Spleen (tissue), 11 donors: ENCODE measurements around the gene EZH1. TPM values are rescaled to one million over a fixed set of nuclear protein-coding genes. Genes with fewer than 3 reads are reported as not detected.

ENCODE experiments used
- DNase-seq: peaks from one replicate; pipeline ENCODE4 v3.0.0-alpha.2; 2020
- H3K27ac ChIP-seq, 8 donors: fragments of 200-600 bp; sonication (generic) in 7 of 8; 1 replicate in 4 of 8; 2 replicates in 4 of 8; pipeline versions ENCODE4 v1.5.0 to v1.8.0; 2016 to 2021; ENCODE audit warnings: inconsistent platforms in 4 of 8, mild to moderate bottlenecking in 4 of 8, moderate library complexity in 1 of 8
- H3K27me3 ChIP-seq, 7 donors: fragments of 200-600 bp; sonication (generic) in 6 of 7; replicated peaks in 1 of 7; 1 replicate in 4 of 7; 2 replicates in 3 of 7; pipeline versions ENCODE4 v1.5.0 to v1.8.0; 2016 to 2021; ENCODE audit warnings: inconsistent platforms in 3 of 7, mild to moderate bottlenecking in 1 of 7
- H3K36me3 ChIP-seq, 6 donors: fragments of 200-600 bp; sonication (generic) in 5 of 6; 1 replicate in 4 of 6; 2 replicates in 2 of 6; pipeline versions ENCODE4 v1.5.0 to v1.8.0; 2016 to 2021; ENCODE audit warnings: inconsistent platforms in 2 of 6
- H3K4me1 ChIP-seq, 6 donors: fragments of 200-600 bp; sonication (generic) in 5 of 6; 1 replicate in 3 of 6; 2 replicates in 3 of 6; pipeline versions ENCODE4 v1.5.0 to v1.8.0; 2016 to 2021; ENCODE audit warnings: inconsistent platforms in 3 of 6
- H3K4me3 ChIP-seq, 8 donors: fragments of 200-600 bp; sonication (generic) in 7 of 8; 1 replicate in 4 of 8; 2 replicates in 4 of 8; pipeline versions ENCODE4 v1.5.0 to v1.8.0; 2016 to 2021; ENCODE audit warnings: inconsistent platforms in 4 of 8, mild to moderate bottlenecking in 4 of 8, moderate library complexity in 2 of 8
- H3K9me3 ChIP-seq, 8 donors: fragments of 200-600 bp; sonication (generic) in 7 of 8; 1 replicate in 4 of 8; 2 replicates in 4 of 8; pipeline versions ENCODE4 v1.5.0 to v1.8.0; 2016 to 2021; ENCODE audit warnings: inconsistent platforms in 4 of 8
- CTCF ChIP-seq, 11 experiments: fragments of 200-600 bp in 7 of 11; fragments of 450-650 bp in 4 of 11; sonication (generic) in 4 of 11; IDR thresholded peaks in 8 of 11; conservative IDR thresholded peaks in 3 of 11; 1 replicate in 7 of 11; 2 replicates in 4 of 11; pipeline versions ENCODE4 v1.4.0 to v1.8.0; 2016 to 2021; ENCODE audit warnings: antibody characterized with exemption in 11 of 11, inconsistent platforms in 4 of 11, mild to moderate bottlenecking in 1 of 11
- POLR2A ChIP-seq, 3 donors: fragments of 450-650 bp; IDR thresholded peaks; one replicate each; pipeline ENCODE4 v1.5.1; 2017; ENCODE audit warnings: antibody characterized with exemption in 3 of 3, mild to moderate bottlenecking in 1 of 3
- POLR2AphosphoS5 ChIP-seq, 3 donors: sonication (generic); formaldehyde crosslinking; IDR thresholded peaks; one replicate each; pipeline ENCODE4 v1.5.1; 2017; ENCODE audit warnings: antibody characterized with exemption in 3 of 3
- WGBS, 5 donors: extraction: QIAGEN DNeasy Blood & Tissue Kit in 3 of 5; methylation state at CpG; one replicate each; pipeline versions ENCODE4 v1.1.5 to v1.1.7; 2013 to 2018; 5-methylcytosine and 5-hydroxymethylcytosine counted together
- intact Hi-C: fragments of 100-400 bp; cut with DNase I; formaldehyde crosslinking; loops from one replicate; pipeline ENCODE4 v1.15.0; 2023; ENCODE audit warnings: low total_unique reads
- polyA plus RNA-seq, 3 donors: library from polyadenylated mRNA; stranded (reverse); fragments of 200-250 nt; gene quantifications; one replicate each; pipeline ENCODE4 v1.2.1, GENCODE V29; 2013
- total RNA-seq, 7 donors: library from RNA; depleted of rRNA in 3 of 7; stranded (reverse); fragments of >200 nt in 3 of 7; fragmentation: NEBNext Ultra II Directional in 4 of 7; extraction: Animal tissue kit (Norgen Biotek cat#: 25700) in 4 of 7; gene quantifications; one replicate each; pipeline versions ENCODE4 v1.1.0 to v1.2.1, GENCODE V29; 2016 to 2021
- donor health status: healthy with polysubstance abuse.
- donor health status: DM: no; HTN: no; CAD: no; lungs with moderate emphysema.
- donor health status: DM: no; HTN: no; CAD: no.
- donor health status: Bipolar disorder and iron deficiency.
- donor health status: healthy.
- donor health status: DM: no; HTN: no; CAD: no.
- donor health status: DM: yes; HTN: yes; CAD: no.

EZH1 gene
- total and polyA plus RNA-seq, 10 donors: 24.1 to 104 (median 68.0) TPM

DNA sequence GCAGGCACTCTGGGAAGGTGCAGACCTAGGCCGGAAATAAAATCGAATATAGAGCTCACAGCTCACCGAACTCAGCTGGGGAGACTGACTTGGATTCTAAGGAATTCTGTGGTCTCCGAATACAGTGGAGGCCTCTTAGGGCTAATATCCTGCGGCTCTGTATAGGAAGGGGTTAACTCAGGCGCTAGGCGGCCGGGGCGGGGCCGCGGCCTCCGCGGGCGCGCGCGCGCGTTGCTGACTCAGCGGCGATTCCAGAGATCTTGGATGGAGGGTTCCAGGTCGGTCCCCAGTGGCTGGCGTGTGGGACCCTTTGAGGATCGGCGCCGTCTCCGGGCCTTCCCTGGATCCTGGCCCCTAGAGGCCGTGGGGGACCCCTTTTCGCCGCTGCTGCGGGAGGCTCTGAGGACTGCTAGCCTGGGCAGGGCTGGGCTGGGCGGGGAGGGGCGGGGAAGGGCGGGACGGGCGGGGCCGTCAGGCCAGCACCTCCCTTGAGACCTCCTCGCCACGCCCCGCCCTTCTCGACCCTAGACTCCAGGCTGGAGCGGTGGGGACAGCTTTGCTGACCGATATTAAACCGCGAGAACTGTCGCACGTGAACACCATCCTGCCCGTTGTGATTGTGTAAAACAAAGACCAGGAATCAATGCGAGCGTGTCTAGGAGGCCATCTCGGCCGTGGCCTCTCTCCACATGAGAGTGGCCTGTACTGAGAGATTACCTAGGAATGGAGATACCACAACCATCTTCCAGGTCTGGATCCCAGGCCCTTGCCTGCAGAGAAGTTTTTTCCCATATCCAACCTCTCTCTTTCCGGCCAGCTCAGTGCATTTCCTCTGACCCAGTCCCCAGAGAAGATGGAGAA is 66.7 kb downstream of the EZH1 start:
- intact Hi-C loops: loop anchor here (5.0 kb wide), 1 partner anchor 71 kb away; the partner anchor contains the start of genes RETREG3 and TUBG1
- peaks cover 0 to 71% (median 35%) of the 10 kb centered on the region in 7 donors for H3K27me3 ChIP-seq
- DNase-seq: peak; percentile 94
- peak; percentile 64 to 82 (median 76) for TF ChIP-seq POLR2AphosphoS5 (IDR thresholded peaks at IDR 0.05)
- TF ChIP-seq POLR2A (IDR thresholded peaks at IDR 0.05): no peak
- peak in 1 of 11 experiments; percentile 12 for TF ChIP-seq CTCF (IDR thresholded peaks at IDR 0.05 in 8 of 11, conservative IDR thresholded peaks at IDR 0.05 in 3 of 11)
- peak overlapping the region; percentile 56 to 90 (median 76) for H3K4me3 ChIP-seq
- 0 to 4% (median 0%) methylated on average over 9 to 53 of the region's 53 CpGs for WGBS, 5 donors
- peaks cover 66 to 99% (median 94%) of the 10 kb centered on the region in 6 donors for H3K4me1 ChIP-seq
- no peaks in the 10 kb centered on the region for H3K9me3 ChIP-seq
- peaks cover 0 to 4% (median 0%) of the 10 kb centered on the region in 6 donors for H3K36me3 ChIP-seq
- H3K27ac ChIP-seq: peak overlapping the region; percentile 58 to 96 (median 94)

GRCh38 chr17:42677012-42677857 is 67.6 kb downstream of the EZH1 start:
- Histone ChIP-seq H3K27ac (peak overlapping the region; percentile 58 to 96 (median 94)), H3K4me1 (peaks cover 58 to 99% (median 89%) of the 10 kb centered on the region in 6 donors), H3K36me3 (peaks cover 0 to 14% (median 0%) of the 10 kb centered on the region in 6 donors), H3K9me3 (no peaks in the 10 kb centered on the region), H3K4me3 (peak overlapping the region; percentile 66 to 90 (median 76)), H3K27me3 (peaks cover 0 to 71% (median 33%) of the 10 kb centered on the region in 7 donors)
- intact Hi-C loops: loop anchor here (5.0 kb wide), 1 partner anchor 70 kb away; the partner anchor contains the start of genes RETREG3 and TUBG1
- TF ChIP-seq CTCF (IDR thresholded peaks at IDR 0.05 in 8 of 11, conservative IDR thresholded peaks at IDR 0.05 in 3 of 11): peak in 1 of 11 experiments; percentile 32
- peak; percentile 62 to 77 (median 67) for TF ChIP-seq POLR2AphosphoS5 (IDR thresholded peaks at IDR 0.05)
- no peak for TF ChIP-seq POLR2A (IDR thresholded peaks at IDR 0.05)
- WGBS, 5 donors: 3 to 5% (median 4%) methylated on average over 28 to 33 of the region's 33 CpGs
- DNase-seq: peak; percentile 99

GRCh38 chr17:42676424-42677011 is 68.3 kb downstream of the EZH1 start, which contains the start of gene PLEKHH3:
Gene PLEKHH3 (minus strand): TSS chr17:42676994. CDS start chr17:42676563, 431 bp downstream.
- intact Hi-C loops: loop anchor here (5.0 kb wide), 1 partner anchor 69 kb away; the partner anchor contains the start of genes RETREG3 and TUBG1
- WGBS, 5 donors: 0 to 1% (median 0%) methylated on average over 28 to 51 of the region's 51 CpGs
- Histone ChIP-seq H3K4me1 (peaks cover 52 to 99% (median 88%) of the 10 kb centered on the region in 6 donors), H3K27ac (peak within 1 kb of the TSS; percentile 58 to 96 (median 94)), H3K4me3 (peak within 1 kb of the TSS; percentile 66 to 90 (median 76)), H3K9me3 (no peaks in the 10 kb centered on the region), H3K36me3 (peaks cover 0 to 21% (median 2%) of the 10 kb centered on the region in 6 donors), H3K27me3 (peaks cover 0 to 71% (median 39%) of the 10 kb centered on the region in 7 donors)
- peak; percentile 85 for DNase-seq
- TF ChIP-seq CTCF (IDR thresholded peaks at IDR 0.05 in 8 of 11, conservative IDR thresholded peaks at IDR 0.05 in 3 of 11) (peak in 3 of 11 experiments; percentile 6 to 33 (median 10)), POLR2AphosphoS5 (IDR thresholded peaks at IDR 0.05) (peak; percentile 27 to 81 (median 77)), POLR2A (IDR thresholded peaks at IDR 0.05) (peak in 1 of 3 donors; percentile 13)
